Measurements from ENCODE around the gene PSMC3.

PSMC3 gene

DNA sequence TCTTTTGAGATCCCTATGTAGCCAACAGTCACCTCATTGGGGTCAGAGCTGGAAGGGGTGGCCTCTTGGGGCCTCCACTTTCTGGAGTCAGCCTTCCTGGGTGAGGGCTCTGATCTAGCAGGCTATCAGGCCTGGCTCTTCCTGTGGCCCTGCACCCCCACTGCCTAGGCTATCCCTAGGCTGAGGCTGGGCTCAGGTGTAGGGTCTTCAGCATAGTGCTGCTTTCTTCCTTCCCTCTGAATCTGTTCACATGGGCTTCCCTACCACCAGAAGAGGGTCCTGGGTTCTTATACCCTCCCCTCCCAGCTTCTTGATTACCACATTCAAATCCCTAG lies 47.4 kb downstream of the PSMC3 start:
- Histone ChIP-seq H3K4me1 (ENCODE audit: control insufficient read depth, insufficient read depth, low read length) (peaks cover 9% of the 10 kb centered on the region; the same call in 1 of the 2 replicates), H3K4me3 (ENCODE audit: low read depth, low read length) (no peak overlapping the region), H3K9ac (ENCODE audit: low read depth, low read length) (no peak overlapping the region), H3K9me3 (ENCODE audit: control insufficient read depth, insufficient read depth, low read length) (no peaks in the 10 kb centered on the region), H3K27me3 (ENCODE audit: control insufficient read depth, insufficient read depth, low read length) (no peaks in the 10 kb centered on the region), H3K36me3 (ENCODE audit: control insufficient read depth, insufficient read depth, low read length) (no peaks in the 10 kb centered on the region), H3K27ac (ENCODE audit: low read depth, low read length) (no peak overlapping the region)

DNA sequence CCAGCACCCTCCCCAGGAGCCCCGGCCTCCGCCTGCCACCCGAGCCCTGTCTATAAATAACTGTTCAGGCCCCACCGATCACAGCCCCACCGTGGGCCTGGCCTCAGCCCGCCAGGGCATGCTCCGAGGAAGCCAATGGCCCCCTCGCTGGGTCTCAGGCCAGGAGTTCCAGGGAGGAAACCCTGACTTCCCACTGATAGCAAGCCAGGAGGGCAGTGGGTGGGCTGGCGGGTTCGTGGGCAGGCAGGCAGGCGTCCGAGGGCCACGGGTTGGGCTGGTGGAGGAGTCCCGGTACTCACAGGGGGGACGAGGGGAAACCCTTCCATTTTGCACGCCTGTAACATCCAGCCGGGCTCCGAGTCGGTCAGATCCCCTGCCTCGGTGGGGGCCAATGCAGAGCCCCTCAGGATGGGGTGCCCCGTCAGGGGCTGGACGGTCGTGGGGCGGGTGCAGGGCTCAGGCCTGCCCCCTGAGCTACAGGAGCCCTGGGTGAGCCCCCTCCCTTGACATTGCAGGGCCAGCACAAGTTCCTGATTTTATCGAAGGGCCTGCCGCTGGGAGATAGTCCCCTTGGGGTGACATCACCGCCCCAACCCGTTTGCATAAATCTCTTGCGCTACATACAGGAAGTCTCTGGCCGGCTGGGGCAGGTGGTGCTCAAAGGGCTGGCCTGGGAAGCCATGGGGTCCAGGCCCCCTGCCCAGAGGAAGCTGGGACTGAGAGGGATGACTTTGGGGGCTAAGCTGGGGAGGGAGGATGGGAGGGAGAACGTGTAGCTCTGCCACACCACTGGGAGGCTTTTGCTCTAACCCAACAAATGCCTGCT lies 48.0 kb downstream of the PSMC3 start, which contains the start of gene SPI1:
SPI1 (minus strand) TSS at position 538 of the 826 bp plus-strand sequence; CDS start at position 344, 194 bp downstream.
- Histone ChIP-seq H3K27ac (ENCODE audit: low read depth, low read length) (no peak within 1 kb of the TSS), H3K27me3 (ENCODE audit: control insufficient read depth, insufficient read depth, low read length) (no peaks in the 10 kb centered on the region), H3K4me1 (ENCODE audit: control insufficient read depth, insufficient read depth, low read length) (peaks cover 9% of the 10 kb centered on the region; the same call in 1 of the 2 replicates), H3K9ac (ENCODE audit: low read depth, low read length) (no peak within 1 kb of the TSS), H3K4me3 (ENCODE audit: low read depth, low read length) (no peak within 1 kb of the TSS), H3K9me3 (ENCODE audit: control insufficient read depth, insufficient read depth, low read length) (no peaks in the 10 kb centered on the region), H3K36me3 (ENCODE audit: control insufficient read depth, insufficient read depth, low read length) (no peaks in the 10 kb centered on the region)

DNA sequence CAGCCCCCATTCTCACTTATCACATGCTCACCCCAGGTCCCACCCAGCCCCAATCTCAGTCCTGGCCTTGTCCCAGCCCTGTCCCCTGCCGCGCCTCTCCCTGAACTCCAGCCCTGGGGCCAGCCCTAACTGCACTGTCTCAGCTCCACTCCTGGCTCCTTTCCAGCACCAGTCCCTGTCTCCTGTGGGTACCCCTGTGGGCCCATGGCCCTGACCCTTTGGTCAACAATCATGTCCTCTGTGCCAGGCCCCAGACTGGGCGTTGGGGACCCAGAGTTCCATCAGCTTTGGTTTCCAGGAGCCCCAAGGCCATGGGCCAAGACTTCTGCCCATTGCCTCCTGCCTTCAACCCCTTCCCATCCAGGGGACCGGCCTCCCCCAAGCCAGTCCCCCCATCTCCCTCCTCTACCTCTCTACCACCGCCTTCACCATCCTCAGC lies 48.6 kb downstream of the PSMC3 start:
- Histone ChIP-seq H3K4me1 (ENCODE audit: control insufficient read depth, insufficient read depth, low read length) (peaks cover 9% of the 10 kb centered on the region; the same call in 1 of the 2 replicates), H3K9ac (ENCODE audit: low read depth, low read length) (no peak overlapping the region), H3K27me3 (ENCODE audit: control insufficient read depth, insufficient read depth, low read length) (no peaks in the 10 kb centered on the region), H3K4me3 (ENCODE audit: low read depth, low read length) (no peak overlapping the region), H3K27ac (ENCODE audit: low read depth, low read length) (no peak overlapping the region), H3K9me3 (ENCODE audit: control insufficient read depth, insufficient read depth, low read length) (no peaks in the 10 kb centered on the region), H3K36me3 (ENCODE audit: control insufficient read depth, insufficient read depth, low read length) (no peaks in the 10 kb centered on the region)

DNA sequence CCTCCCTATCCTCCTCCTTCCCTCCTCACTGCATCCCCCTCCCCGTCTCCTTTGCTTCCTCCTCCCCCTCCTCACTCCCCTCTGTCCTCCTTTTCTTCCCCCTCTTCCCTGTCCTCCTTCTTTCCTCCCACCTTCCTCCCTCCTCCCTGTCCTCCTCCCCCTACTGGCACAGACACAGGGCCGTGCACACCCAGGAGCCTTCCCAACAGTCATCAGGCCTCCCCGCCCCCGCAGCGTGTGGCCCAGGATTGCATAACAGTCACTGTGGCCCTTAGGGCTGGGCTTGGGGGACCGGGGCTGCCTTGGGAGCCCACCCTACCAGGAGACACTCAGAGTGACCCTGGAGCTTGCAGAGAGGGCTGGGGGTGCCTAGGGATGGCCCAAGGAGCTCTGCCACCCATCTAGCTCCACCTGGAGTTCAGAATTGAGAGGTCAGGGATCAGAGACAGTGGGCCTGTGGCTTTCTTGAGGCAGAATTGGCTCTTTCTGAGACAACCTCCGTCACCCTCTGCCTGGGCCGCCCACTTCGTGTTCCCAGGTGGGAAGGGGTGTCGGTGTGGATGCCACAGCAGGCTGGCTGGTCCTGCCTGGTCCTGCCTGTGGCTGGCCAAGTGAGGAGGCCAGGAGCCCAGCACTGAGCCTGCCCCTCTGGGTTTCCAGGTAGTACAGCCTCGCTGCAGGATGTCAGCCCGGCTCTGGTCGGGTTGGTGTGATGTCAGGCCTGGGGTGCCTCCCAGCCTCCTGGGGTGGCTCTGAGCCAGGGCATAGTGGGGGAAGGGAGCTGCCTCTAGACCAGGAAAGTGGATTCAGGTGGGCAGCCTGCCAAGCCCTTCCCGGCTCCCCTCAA lies 49.5 kb downstream of the PSMC3 start:
- H3K27ac ChIP-seq (ENCODE audit: low read depth, low read length): no peak overlapping the region
- no peak overlapping the region for H3K4me3 ChIP-seq (ENCODE audit: low read depth, low read length)
- no peak overlapping the region for H3K9ac ChIP-seq (ENCODE audit: low read depth, low read length)
- H3K36me3 ChIP-seq (ENCODE audit: control insufficient read depth, insufficient read depth, low read length): no peaks in the 10 kb centered on the region
- H3K27me3 ChIP-seq (ENCODE audit: control insufficient read depth, insufficient read depth, low read length): no peaks in the 10 kb centered on the region
- H3K9me3 ChIP-seq (ENCODE audit: control insufficient read depth, insufficient read depth, low read length): no peaks in the 10 kb centered on the region
- H3K4me1 ChIP-seq (ENCODE audit: control insufficient read depth, insufficient read depth, low read length): peaks cover 9% of the 10 kb centered on the region; the same call in 1 of the 2 replicates

GRCh38 chr11:47376107-47376524 lies 50.1 kb downstream of the PSMC3 start:
- H3K4me3 ChIP-seq (ENCODE audit: low read depth, low read length): no peak overlapping the region
- H3K27ac ChIP-seq (ENCODE audit: low read depth, low read length): no peak overlapping the region
- no peaks in the 10 kb centered on the region for H3K27me3 ChIP-seq (ENCODE audit: control insufficient read depth, insufficient read depth, low read length)
- no peaks in the 10 kb centered on the region for H3K9me3 ChIP-seq (ENCODE audit: control insufficient read depth, insufficient read depth, low read length)
- no peak overlapping the region for H3K9ac ChIP-seq (ENCODE audit: low read depth, low read length)
- peaks cover 9% of the 10 kb centered on the region; the same call in 1 of the 2 replicates for H3K4me1 ChIP-seq (ENCODE audit: control insufficient read depth, insufficient read depth, low read length)
- H3K36me3 ChIP-seq (ENCODE audit: control insufficient read depth, insufficient read depth, low read length): no peaks in the 10 kb centered on the region

DNA sequence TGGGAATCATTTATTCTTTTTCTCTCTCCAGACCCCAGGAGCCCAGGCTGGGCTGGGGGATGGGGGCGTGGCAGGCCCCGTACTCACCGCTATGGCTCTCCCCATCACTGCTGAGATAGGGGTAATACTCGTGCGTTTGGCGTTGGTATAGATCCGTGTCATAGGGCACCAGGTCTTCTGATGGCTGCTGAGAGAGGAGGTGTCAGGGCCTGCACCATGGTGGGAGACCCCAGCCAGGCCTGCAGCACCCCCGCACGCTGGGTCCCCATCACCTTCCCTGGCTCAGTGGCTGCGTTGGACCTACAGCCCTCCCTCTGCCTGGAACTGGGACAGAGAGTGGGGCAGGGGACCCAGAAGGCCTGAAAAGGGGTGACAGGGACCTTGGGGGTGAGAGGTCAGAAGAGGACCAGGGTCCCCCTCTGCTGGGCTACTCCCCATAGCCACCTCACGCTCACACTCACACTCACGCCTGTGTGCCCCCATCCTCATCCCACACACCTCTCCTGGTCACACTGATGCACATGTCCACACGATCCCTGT lies 50.6 kb downstream of the PSMC3 start:
- peaks cover 9% of the 10 kb centered on the region; the same call in 1 of the 2 replicates for H3K4me1 ChIP-seq (ENCODE audit: control insufficient read depth, insufficient read depth, low read length)
- H3K27ac ChIP-seq (ENCODE audit: low read depth, low read length): no peak overlapping the region
- no peak overlapping the region for H3K9ac ChIP-seq (ENCODE audit: low read depth, low read length)
- H3K9me3 ChIP-seq (ENCODE audit: control insufficient read depth, insufficient read depth, low read length): no peaks in the 10 kb centered on the region
- no peaks in the 10 kb centered on the region for H3K36me3 ChIP-seq (ENCODE audit: control insufficient read depth, insufficient read depth, low read length)
- no peaks in the 10 kb centered on the region for H3K27me3 ChIP-seq (ENCODE audit: control insufficient read depth, insufficient read depth, low read length)
- H3K4me3 ChIP-seq (ENCODE audit: low read depth, low read length): no peak overlapping the region

DNA sequence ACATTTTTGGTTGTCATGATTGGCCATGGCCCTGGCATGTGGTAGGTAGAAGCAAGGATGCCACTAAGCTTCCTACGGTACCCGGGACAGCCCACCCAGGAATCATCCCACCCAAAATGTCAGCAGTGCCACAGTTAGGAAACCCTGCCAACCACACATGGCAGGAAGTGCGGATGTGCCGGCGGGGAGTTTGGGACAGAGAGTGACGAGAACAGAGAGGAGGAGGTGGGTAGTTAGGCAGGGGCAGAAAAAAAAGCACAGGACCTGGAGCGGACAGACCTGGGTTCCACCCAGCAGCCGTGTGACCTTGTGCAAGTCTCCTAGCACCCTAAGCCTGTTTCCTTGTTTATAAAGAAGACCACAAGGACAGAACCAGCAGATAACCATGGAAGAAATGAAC lies 51.2 kb downstream of the PSMC3 start:
- no peaks in the 10 kb centered on the region for H3K36me3 ChIP-seq (ENCODE audit: control insufficient read depth, insufficient read depth, low read length)
- H3K4me1 ChIP-seq (ENCODE audit: control insufficient read depth, insufficient read depth, low read length): peaks cover 9% of the 10 kb centered on the region; the same call in 1 of the 2 replicates
- no peaks in the 10 kb centered on the region for H3K9me3 ChIP-seq (ENCODE audit: control insufficient read depth, insufficient read depth, low read length)
- H3K27me3 ChIP-seq (ENCODE audit: control insufficient read depth, insufficient read depth, low read length): no peaks in the 10 kb centered on the region
- no peak overlapping the region for H3K27ac ChIP-seq (ENCODE audit: low read depth, low read length)
- H3K9ac ChIP-seq (ENCODE audit: low read depth, low read length): no peak overlapping the region
- H3K4me3 ChIP-seq (ENCODE audit: low read depth, low read length): no peak overlapping the region

GRCh38 chr11:47374720-47375019 lies 51.6 kb downstream of the PSMC3 start:
- Histone ChIP-seq H3K9me3 (ENCODE audit: control insufficient read depth, insufficient read depth, low read length) (no peaks in the 10 kb centered on the region), H3K4me3 (ENCODE audit: low read depth, low read length) (no peak overlapping the region), H3K9ac (ENCODE audit: low read depth, low read length) (no peak overlapping the region), H3K27ac (ENCODE audit: low read depth, low read length) (no peak overlapping the region), H3K27me3 (ENCODE audit: control insufficient read depth, insufficient read depth, low read length) (no peaks in the 10 kb centered on the region), H3K4me1 (ENCODE audit: control insufficient read depth, insufficient read depth, low read length) (peaks cover 9% of the 10 kb centered on the region; the same call in 1 of the 2 replicates), H3K36me3 (ENCODE audit: control insufficient read depth, insufficient read depth, low read length) (no peaks in the 10 kb centered on the region)

DNA sequence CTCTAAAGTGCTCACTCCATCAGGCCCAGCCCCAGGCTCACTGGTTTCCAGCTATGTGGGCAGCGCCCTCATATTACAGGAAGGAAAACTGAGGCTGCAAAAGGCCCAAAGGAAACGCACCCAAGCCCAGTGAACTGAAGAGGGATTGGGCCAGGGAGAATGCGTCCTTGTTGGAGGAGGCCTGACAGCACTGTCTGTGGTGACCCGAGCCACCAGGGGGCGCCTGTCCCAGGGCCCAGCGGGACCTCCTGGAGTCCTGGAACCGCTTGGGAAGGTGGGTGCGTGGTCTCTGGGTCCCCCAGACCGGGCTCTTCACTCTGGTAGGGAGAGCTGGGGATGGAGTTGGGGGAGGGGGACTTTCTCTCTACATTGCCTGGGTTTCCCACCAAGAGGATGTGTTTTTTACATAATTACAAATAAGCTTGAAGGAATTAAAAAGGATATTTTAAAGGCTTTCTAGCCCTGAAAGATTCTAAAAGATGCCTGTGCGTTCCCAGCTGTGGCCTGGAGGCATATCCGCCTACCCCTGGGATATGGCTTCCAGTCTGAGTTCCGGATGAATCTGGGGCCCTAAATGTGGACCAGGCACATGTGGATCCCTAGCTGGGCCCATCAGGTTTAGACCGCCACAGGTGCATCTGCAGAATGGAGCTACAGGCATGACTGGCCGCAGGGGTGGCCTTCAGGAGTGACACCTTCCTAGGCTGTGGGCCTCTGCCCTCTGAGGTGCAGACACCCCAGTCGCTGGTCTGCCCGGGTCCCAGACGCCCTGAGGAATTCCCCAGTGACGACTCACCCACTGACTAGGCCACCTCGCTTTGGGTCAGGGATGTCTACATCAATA lies 52.1 kb downstream of the PSMC3 start:
- Histone ChIP-seq H3K36me3 (ENCODE audit: control insufficient read depth, insufficient read depth, low read length) (no peaks in the 10 kb centered on the region), H3K4me3 (ENCODE audit: low read depth, low read length) (no peak overlapping the region), H3K4me1 (ENCODE audit: control insufficient read depth, insufficient read depth, low read length) (peaks cover 9% of the 10 kb centered on the region; the same call in 1 of the 2 replicates), H3K27me3 (ENCODE audit: control insufficient read depth, insufficient read depth, low read length) (no peaks in the 10 kb centered on the region), H3K27ac (ENCODE audit: low read depth, low read length) (peak overlapping the region; percentile 18), H3K9ac (ENCODE audit: low read depth, low read length) (no peak overlapping the region), H3K9me3 (ENCODE audit: control insufficient read depth, insufficient read depth, low read length) (no peaks in the 10 kb centered on the region)

DNA sequence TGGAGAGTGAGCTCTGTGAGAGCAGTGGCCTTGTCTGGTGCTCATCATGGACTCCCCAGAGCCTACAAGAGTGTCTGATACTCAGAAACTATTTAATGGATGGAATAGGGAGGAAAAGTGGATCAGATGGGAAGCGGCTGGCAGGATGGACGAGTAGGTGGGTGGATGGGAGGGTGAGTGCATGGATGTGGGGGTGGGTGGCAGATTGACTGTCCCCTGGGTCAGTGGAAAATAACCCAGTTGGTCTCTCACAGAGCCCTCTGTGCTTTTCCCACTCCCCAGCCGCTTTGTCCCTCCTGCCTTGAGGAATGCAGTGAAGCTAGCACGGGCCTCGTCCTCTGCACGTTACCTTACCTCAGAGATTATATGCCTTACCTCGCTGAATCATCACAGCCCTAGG lies 53.8 kb downstream of the PSMC3 start:
- Histone ChIP-seq H3K36me3 (ENCODE audit: control insufficient read depth, insufficient read depth, low read length) (no peaks in the 10 kb centered on the region), H3K9me3 (ENCODE audit: control insufficient read depth, insufficient read depth, low read length) (no peaks in the 10 kb centered on the region), H3K9ac (ENCODE audit: low read depth, low read length) (no peak overlapping the region), H3K4me3 (ENCODE audit: low read depth, low read length) (no peak overlapping the region), H3K27ac (ENCODE audit: low read depth, low read length) (no peak overlapping the region), H3K27me3 (ENCODE audit: control insufficient read depth, insufficient read depth, low read length) (no peaks in the 10 kb centered on the region), H3K4me1 (ENCODE audit: control insufficient read depth, insufficient read depth, low read length) (0 out of 2 replicates have a peak, but pooled peaks cover 4% of the 10 kb centered on the region)

Measured in HUES48 (cell line).